ENCODE measurements around the gene LRRN1. TPM values are rescaled to one million over a fixed set of nuclear protein-coding genes. Genes with fewer than 3 reads are reported as not detected.

Gene LRRN1
- total RNA-seq: 0.81 and 1.00 TPM in 2 replicates

DNA sequence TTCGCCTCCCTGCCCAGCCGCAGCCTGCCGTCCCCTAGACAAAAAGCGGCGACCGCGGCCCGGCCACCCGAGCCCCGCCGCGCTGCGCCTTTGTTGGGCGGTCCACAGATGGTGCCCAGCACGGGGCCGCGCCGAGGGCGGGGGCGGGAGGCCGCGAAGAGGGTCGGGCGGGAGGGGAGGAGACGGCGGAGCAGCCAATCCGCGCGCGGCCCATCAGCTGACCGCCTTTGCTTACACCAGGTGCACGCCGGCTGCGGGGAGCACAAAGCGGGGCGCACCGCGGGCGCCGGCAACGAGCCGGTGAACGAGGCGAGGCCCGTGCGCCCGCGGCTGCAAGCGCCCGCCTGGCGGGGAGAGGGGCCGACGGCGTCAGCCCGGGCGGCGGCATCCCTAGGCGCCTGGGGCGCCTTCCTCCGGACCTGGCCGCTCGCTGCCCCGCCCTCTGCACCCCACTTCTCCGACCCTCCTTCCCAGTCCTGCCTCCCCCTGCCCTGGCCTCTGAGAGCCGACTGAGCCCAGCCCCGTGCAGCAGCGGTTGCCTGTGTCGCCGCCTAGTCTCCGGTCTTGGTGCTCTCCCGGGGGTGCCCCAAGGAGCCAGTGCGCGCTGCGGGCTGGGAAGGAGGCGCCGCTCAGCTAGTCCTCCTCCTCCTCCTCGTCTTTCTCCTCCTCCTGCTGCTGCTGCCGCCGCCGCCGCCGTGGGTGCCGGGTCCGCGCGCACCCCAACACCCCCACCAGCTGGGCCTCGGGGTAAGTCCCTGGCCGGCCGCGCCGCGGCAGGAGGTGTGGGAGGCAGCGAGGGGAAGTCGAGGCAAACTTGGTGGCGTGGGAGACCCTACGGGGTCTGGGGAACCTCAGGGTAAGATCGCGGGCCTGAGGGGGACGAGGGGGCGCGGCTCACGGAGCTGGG is at the start of gene LRRN1:
LRRN1 (plus strand) TSS at position 259 of the 907 bp plus-strand sequence. CDS start 45,211 bp downstream, outside the sequence.
- Mint-ChIP-seq H3K4me1 (peaks cover 23% of the 10 kb centered on the region), H3K4me3 (peak within 1 kb of the TSS; percentile 82), H3K27ac (no peak within 1 kb of the TSS), H3K36me3 (ENCODE audit: low read depth) (no peaks in the 10 kb centered on the region), H3K9me3 (no peaks in the 10 kb centered on the region), H3K27me3 (peaks cover 43% of the 10 kb centered on the region)
- peak; percentile 72 for ATAC-seq (ENCODE audit: low read depth)
- no peak for TF ChIP-seq CTCF (IDR thresholded peaks at IDR 0.05)
- DNase-seq: peak; percentile 32
- POLR2A ChIA-PET: interaction anchor here (0.6 kb wide), 1 partner anchor 12 kb away, joined by 7 read pairs; no protein-coding TSS in a partner anchor
- CTCF ChIA-PET: interaction anchor here (1.2 kb wide), 1 partner anchor 11 kb away, joined by 3 read pairs; no protein-coding TSS in a partner anchor
- intact Hi-C loops (cut with micrococcal nuclease): loop anchor here (5.0 kb wide), 1 partner anchor 268 kb away; no protein-coding TSS in a partner anchor

- no peak for ATAC-seq (ENCODE audit: low read depth)
- ChIA-PET CTCF (no interaction called here), POLR2A (no interaction called here)
- Mint-ChIP-seq H3K27me3 (no peaks in the 10 kb centered on the region), H3K27ac (no peak overlapping the region), H3K4me3 (no peak overlapping the region), H3K9me3 (no peaks in the 10 kb centered on the region), H3K36me3 (ENCODE audit: low read depth) (no peaks in the 10 kb centered on the region), H3K4me1 (no peaks in the 10 kb centered on the region)
- intact Hi-C loops (cut with micrococcal nuclease): no loop called here
- DNase-seq: no peak
- TF ChIP-seq CTCF (IDR thresholded peaks at IDR 0.05): no peak
Measured at GRCh38 chr3:3753416-3753815, 45.8 kb upstream of the LRRN1 start.

- no peak for ATAC-seq (ENCODE audit: low read depth)
- Mint-ChIP-seq H3K4me3 (no peak overlapping the region), H3K36me3 (ENCODE audit: low read depth) (no peaks in the 10 kb centered on the region), H3K27me3 (no peaks in the 10 kb centered on the region), H3K9me3 (no peaks in the 10 kb centered on the region), H3K4me1 (no peaks in the 10 kb centered on the region), H3K27ac (no peak overlapping the region)
- ChIA-PET POLR2A (no interaction called here), CTCF (no interaction called here)
- no peak for TF ChIP-seq CTCF (IDR thresholded peaks at IDR 0.05)
- intact Hi-C loops (cut with micrococcal nuclease): no loop called here
- no peak for DNase-seq
Measured at GRCh38 chr3:3765661-3766060, 33.6 kb upstream of the LRRN1 start.

DNA sequence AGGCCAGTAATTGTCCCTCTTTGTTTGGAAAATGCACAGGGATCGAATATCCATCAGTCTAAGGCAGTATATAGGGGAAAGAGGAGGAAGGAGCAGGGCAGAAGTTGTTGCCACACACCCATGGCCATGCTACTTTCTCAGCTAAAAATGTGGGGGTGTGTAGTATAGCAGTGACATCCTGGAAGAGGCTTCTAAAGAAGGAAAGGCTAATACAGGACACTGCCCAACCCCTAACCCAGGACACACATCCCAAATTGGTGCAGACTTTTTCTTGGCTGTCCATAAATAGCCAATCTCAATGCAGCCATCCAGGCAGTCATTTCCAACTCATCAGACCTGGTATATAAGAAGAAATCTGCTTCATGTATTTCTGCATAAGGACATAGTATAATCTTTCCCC is 33.1 kb upstream of the LRRN1 start:
- intact Hi-C loops (cut with micrococcal nuclease): no loop called here
- Mint-ChIP-seq H3K9me3 (no peaks in the 10 kb centered on the region), H3K27me3 (no peaks in the 10 kb centered on the region), H3K27ac (no peak overlapping the region), H3K4me3 (no peak overlapping the region), H3K36me3 (ENCODE audit: low read depth) (no peaks in the 10 kb centered on the region), H3K4me1 (no peaks in the 10 kb centered on the region)
- no peak for TF ChIP-seq CTCF (IDR thresholded peaks at IDR 0.05)
- DNase-seq (no peak), ATAC-seq (ENCODE audit: low read depth) (no peak)
- ChIA-PET POLR2A (no interaction called here), CTCF (no interaction called here)

DNA sequence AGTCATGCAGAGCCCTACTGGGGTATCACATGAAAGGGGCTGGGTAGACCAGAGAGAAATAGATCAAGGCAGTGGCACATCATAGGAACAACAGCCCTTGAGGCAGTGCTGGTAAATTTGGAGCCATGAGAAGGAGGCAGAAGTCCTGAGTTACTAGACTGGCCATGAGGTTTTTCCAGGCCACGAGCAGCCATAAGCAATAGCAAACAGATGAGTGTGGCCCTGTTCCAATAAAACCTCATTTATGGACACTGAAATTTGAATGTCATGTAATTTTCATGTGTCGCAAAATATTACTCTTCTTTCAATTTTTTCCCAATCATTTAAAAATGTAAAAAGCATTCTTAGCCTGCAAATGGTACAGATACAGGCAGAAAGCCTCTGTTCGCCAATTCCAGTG is 28.1 kb upstream of the LRRN1 start:
- DNase-seq: no peak
- no peak for ATAC-seq (ENCODE audit: low read depth)
- Mint-ChIP-seq H3K27me3 (no peaks in the 10 kb centered on the region), H3K9me3 (peaks cover 9% of the 10 kb centered on the region), H3K4me1 (no peaks in the 10 kb centered on the region), H3K27ac (no peak overlapping the region), H3K36me3 (ENCODE audit: low read depth) (peaks cover 4% of the 10 kb centered on the region), H3K4me3 (no peak overlapping the region)
- ChIA-PET POLR2A (no interaction called here), CTCF (no interaction called here)
- intact Hi-C loops (cut with micrococcal nuclease): no loop called here
- no peak for TF ChIP-seq CTCF (IDR thresholded peaks at IDR 0.05)
